Measurements from ENCODE around the gene CMTM4. TPM values are rescaled to one million over a fixed set of nuclear protein-coding genes. Genes with fewer than 3 reads are reported as not detected.
"Not testable (repeated sequence)": the region's sequence is repeated elsewhere in the genome, so short reads cannot be mapped to it uniquely, and the experiment has no call there.

The CMTM4 gene
- polyA plus RNA-seq, 1 experiment = 19.2 TPM

GRCh38 chr16:66634527-66635196 lies 61.9 kb downstream of the CMTM4 start:
- ChIA-PET POLR2A (interaction anchor here (0.9 kb wide), 1 partner anchor 16 kb away, joined by 3 read pairs; no protein-coding TSS in a partner anchor), CTCF (interaction anchor here (1.3 to 2.6 kb wide), 4 partner anchors 16 to 94 kb away, joined by 4 to 33 read pairs (median 9); no protein-coding TSS in a partner anchor)
- H3K27me3 ChIP-seq (ENCODE audit: control insufficient read depth, insufficient read depth, low read length) = no peaks in the 10 kb centered on the region
- no peak overlapping the region for H3K4me3 ChIP-seq (ENCODE audit: low read depth, low read length)
- TF ChIP-seq CTCF (IDR thresholded peaks at IDR 0.05; ENCODE audit: low read depth, low read length) = no peak
- no peak overlapping the region for H3K27ac ChIP-seq (ENCODE audit: low read depth, low read length)
- DNase-seq (ENCODE audit: low read depth, low spot score) = no peak
- H3K9me3 ChIP-seq (ENCODE audit: control insufficient read depth, insufficient read depth, low read length) = no peaks in the 10 kb centered on the region

DNA sequence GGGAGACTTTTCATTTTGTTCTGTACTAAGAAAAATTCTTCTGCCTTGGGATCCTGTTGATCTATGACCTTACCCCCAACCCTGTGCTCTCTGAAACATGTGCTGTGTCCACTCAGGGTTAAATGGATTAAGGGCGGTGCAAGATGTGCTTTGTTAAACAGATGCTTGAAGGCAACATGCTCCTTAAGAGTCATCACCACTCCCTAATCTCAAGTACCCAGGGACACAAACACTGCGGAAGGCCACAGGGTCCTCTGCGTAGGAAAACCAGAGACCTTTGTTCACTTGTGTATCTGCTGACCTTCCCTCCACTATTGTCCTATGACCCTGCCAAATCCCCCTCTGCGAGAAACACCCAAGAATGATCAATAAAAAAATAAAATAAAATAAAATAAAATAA lies 65.0 kb downstream of the CMTM4 start:
- DNase-seq (ENCODE audit: low read depth, low spot score); H3K9me3 ChIP-seq (ENCODE audit: control insufficient read depth, insufficient read depth, low read length); H3K27me3 ChIP-seq (ENCODE audit: control insufficient read depth, insufficient read depth, low read length); H3K27ac ChIP-seq (ENCODE audit: low read depth, low read length); H3K4me3 ChIP-seq (ENCODE audit: low read depth, low read length); CTCF ChIA-PET; POLR2A ChIA-PET: not testable (repeated sequence)

DNA sequence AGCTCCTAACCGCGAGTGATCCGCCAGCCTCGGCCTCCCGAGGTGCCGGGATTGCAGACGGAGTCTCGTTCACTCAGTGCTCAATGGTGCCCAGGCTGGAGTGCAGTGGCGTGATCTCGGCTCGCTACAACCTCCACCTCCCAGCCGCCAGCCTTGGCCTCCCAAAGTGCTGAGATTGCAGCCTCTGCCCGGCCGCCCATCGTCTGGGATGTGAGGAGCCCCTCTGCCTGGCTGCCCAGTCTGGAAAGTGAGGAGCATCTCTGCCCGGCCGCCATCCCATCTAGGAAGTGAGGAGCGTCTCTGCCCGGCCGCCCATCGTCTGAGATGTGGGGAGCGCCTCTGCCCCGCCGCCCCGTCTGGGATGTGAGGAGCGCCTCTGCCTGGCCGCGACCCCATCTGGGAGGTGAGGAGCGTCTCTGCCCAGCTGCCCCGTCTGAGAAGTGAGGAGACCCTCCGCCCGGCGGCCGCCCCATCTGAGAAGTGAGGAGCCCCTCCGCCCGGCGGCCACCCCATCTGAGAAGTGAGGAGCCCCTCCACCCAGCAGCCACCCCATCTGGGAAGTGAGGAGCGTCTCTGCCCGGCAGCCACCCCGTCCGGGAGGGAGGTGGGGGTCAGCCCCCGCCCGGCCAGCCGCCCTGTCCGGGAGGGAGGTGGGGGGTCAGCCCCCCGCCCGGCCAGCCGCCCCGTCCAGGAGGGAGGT lies 65.8 kb downstream of the CMTM4 start:
- POLR2A ChIA-PET; H3K4me3 ChIP-seq (ENCODE audit: low read depth, low read length); DNase-seq (ENCODE audit: low read depth, low spot score); H3K27ac ChIP-seq (ENCODE audit: low read depth, low read length); H3K9me3 ChIP-seq (ENCODE audit: control insufficient read depth, insufficient read depth, low read length); H3K27me3 ChIP-seq (ENCODE audit: control insufficient read depth, insufficient read depth, low read length): not testable (repeated sequence)
- CTCF ChIA-PET = interaction anchor here (1.9 to 2.7 kb wide), 2 partner anchors 20 to 22 kb away, joined by 6 to 12 read pairs; no protein-coding TSS in a partner anchor

DNA sequence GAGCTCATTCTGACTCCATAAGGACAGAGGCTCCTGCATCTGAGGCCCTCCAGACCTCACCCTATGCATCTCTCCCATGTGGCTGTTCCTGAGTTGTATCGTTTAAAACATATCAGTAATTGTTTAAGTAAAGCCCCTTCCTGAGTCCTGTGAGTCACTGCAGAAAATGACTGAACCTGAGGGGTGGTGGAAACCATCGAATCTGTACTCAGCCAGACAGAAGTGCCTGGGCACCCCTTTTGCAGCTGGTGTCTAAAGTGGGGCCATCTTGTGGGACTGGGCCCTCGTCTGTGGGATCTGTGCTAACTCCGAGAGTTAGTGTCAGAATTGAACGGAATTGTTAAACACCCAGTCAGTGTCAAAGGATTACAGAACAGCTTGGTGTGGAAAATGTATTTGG lies 66.7 kb downstream of the CMTM4 start:
- DNase-seq (ENCODE audit: low read depth, low spot score) = no peak
- no peaks in the 10 kb centered on the region for H3K27me3 ChIP-seq (ENCODE audit: control insufficient read depth, insufficient read depth, low read length)
- ChIA-PET CTCF (interaction anchor here (1.0 to 2.7 kb wide), 3 partner anchors 21 to 33 kb away, joined by 3 to 12 read pairs (median 6); no protein-coding TSS in a partner anchor), POLR2A (no interaction called here)
- H3K9me3 ChIP-seq (ENCODE audit: control insufficient read depth, insufficient read depth, low read length) = no peaks in the 10 kb centered on the region
- H3K27ac ChIP-seq (ENCODE audit: low read depth, low read length) = no peak overlapping the region
- no peak overlapping the region for H3K4me3 ChIP-seq (ENCODE audit: low read depth, low read length)
- no peak for TF ChIP-seq CTCF (IDR thresholded peaks at IDR 0.05; ENCODE audit: low read depth, low read length)

GRCh38 chr16:66627611-66628378 lies 68.7 kb downstream of the CMTM4 start:
- H3K4me3 ChIP-seq (ENCODE audit: low read depth, low read length); H3K9me3 ChIP-seq (ENCODE audit: control insufficient read depth, insufficient read depth, low read length); H3K27me3 ChIP-seq (ENCODE audit: control insufficient read depth, insufficient read depth, low read length); POLR2A ChIA-PET; DNase-seq (ENCODE audit: low read depth, low spot score); H3K27ac ChIP-seq (ENCODE audit: low read depth, low read length): not testable (repeated sequence)
- CTCF ChIA-PET = interaction anchor here (2.7 kb wide), 1 partner anchor 23 kb away, joined by 12 read pairs; no protein-coding TSS in a partner anchor

- no peak for DNase-seq (ENCODE audit: low read depth, low spot score)
- Histone ChIP-seq H3K27ac (ENCODE audit: low read depth, low read length) (no peak overlapping the region), H3K9me3 (ENCODE audit: control insufficient read depth, insufficient read depth, low read length) (no peaks in the 10 kb centered on the region), H3K4me3 (ENCODE audit: low read depth, low read length) (no peak overlapping the region), H3K27me3 (ENCODE audit: control insufficient read depth, insufficient read depth, low read length) (no peaks in the 10 kb centered on the region)
- ChIA-PET CTCF (interaction anchor here (1.1 to 2.1 kb wide), 4 partner anchors 15 to 128 kb away, joined by 3 to 12 read pairs (median 5); partner anchors contain the start of gene DYNC1LI2), POLR2A (no interaction called here)
- TF ChIP-seq CTCF (IDR thresholded peaks at IDR 0.05; ENCODE audit: low read depth, low read length) = no peak
Observed at GRCh38 chr16:66623755-66624154, 72.8 kb downstream of the CMTM4 start.

Measured in AG04450 (cell line).